Activated CD8-positive, alpha-beta memory T cell treated with anti-CD3 and anti-CD28 coated beads, Interleukin-2, amount 10 ng/mL, durations not matched to agents 7 days and 5 days (primary cell): Measurements from ENCODE around the gene CTNNAL1. TPM values are rescaled to one million over a fixed set of nuclear protein-coding genes. Genes with fewer than 3 reads are reported as not detected.
"Not testable (repeated sequence)": the region's sequence is repeated elsewhere in the genome, so short reads cannot be mapped to it uniquely, and the experiment has no call there.

Experiments
- ATAC-seq: fragments of 150-1000 bp; cut with Tn5 transposase; one replicate; pipeline ENCODE4 v1.10.0; 2021; ENCODE audit warnings: moderate library complexity
- CTCF ChIA-PET: fragments of 350-600 bp; sonication (Branson Sonifier 250); formaldehyde crosslinking; loops from one replicate; lab custom pipeline; 2021; ENCODE audit warnings: antibody characterized with exemption; lab: Charles Lee
- DNase-seq: peaks from one replicate; pipeline ENCODE4 v3.0.0-alpha.2; 2020
- H3K27ac Mint-ChIP-seq: one replicate; pipeline ENCODE4 v1.8.0; 2021; ENCODE audit warnings: mild to moderate bottlenecking, mixed read lengths
- H3K27me3 Mint-ChIP-seq: one replicate; pipeline ENCODE4 v1.8.0; 2021; ENCODE audit warnings: mixed read lengths
- H3K36me3 Mint-ChIP-seq: one replicate; pipeline ENCODE4 v1.8.0; 2021; ENCODE audit warnings: mild to moderate bottlenecking, mixed read lengths
- H3K4me1 Mint-ChIP-seq: one replicate; pipeline ENCODE4 v1.8.0; 2021; ENCODE audit warnings: mixed read lengths
- H3K4me3 Mint-ChIP-seq: one replicate; pipeline ENCODE4 v1.8.0; 2021; ENCODE audit warnings: mild to moderate bottlenecking, moderate library complexity, mixed read lengths
- H3K9me3 Mint-ChIP-seq: one replicate; pipeline ENCODE4 v1.8.0; 2022; ENCODE audit warnings: low read depth, mixed read lengths
- total RNA-seq, 2 experiments: library from RNA; stranded (reverse); gene quantifications; one replicate each; pipeline ENCODE4 v1.2.3, GENCODE V29; 2021

Gene CTNNAL1
- total RNA-seq, 2 experiments from 2014 or later: 18.8 to 21.5 TPM

DNA sequence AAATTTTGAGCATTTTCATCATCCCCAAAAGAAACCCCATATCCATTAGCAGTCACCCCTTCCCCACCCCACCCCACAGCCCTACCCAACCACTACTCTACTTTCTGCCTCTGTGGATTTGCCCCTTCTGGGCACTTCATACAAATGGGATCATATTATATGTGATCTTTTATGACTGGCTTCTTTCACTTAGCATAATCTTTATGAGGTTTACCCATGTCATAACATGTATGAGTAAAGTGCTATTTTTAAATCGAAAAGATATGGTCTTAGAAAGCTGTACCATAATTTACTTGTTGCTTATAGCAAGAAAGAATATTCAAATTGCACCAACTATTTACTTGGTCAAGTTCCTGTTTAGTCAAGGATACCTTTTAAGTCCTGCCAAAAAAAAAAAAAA, 92.1 kb downstream of the CTNNAL1 start:
- ATAC-seq: no peak
- H3K27ac Mint-ChIP-seq: no peak overlapping the region

DNA sequence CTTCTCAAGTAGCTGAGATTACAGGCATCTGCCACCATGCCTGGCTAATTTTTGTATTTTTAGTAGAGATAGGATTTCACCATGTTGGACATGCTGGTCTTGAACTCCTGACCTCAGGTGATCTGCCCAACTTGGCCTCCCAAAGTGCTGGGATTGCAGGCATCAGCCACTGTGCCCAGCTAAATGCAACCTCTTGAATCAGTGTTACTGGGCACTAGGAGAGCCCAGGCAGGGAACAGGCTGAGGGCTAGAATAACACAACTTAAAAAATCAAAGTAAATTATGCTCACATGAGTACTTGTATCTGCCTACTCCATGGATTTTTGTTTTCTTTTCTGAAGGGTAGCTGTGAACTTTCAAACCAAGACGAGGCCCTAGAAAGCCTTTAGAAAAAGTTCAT, 92.9 kb downstream of the CTNNAL1 start:
- ATAC-seq, CTCF ChIA-PET: not testable (repeated sequence)
- H3K36me3 Mint-ChIP-seq: peaks cover 32% of the 10 kb centered on the region

More for the DNA sequence above, 92.1 kb downstream of the CTNNAL1 start:
- H3K9me3 Mint-ChIP-seq: no peaks in the 10 kb centered on the region
- no peaks in the 10 kb centered on the region for H3K4me1 Mint-ChIP-seq
- peaks cover 26% of the 10 kb centered on the region for H3K36me3 Mint-ChIP-seq
- H3K27me3 Mint-ChIP-seq: no peaks in the 10 kb centered on the region
- no peak for DNase-seq
- no peak overlapping the region for H3K4me3 Mint-ChIP-seq
- CTCF ChIA-PET: interaction anchor here (0.6 to 0.7 kb wide), 2 partner anchors 24 to 1251 kb away, joined by 3 read pairs; no protein-coding TSS in a partner anchor

DNA sequence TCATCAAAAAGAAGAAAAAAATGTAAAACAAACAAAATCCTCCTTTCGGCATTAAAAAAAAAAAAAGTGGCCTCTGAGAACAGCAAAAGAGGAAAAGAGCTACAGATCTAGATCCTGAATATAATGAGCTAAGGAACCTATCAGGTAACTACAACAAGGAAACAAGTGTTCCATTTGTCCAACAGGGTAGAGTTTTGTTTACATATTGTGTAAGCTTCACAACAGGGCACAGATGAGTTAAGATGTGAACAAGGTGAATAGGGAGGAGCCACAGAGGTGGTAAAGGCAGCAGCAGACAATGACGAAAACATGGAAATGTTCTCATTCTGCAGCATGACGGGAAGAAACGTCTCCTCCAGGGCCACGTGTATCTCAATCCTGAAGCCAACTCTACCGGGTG, 93.8 kb downstream of the CTNNAL1 start:
- Mint-ChIP-seq H3K27me3 (no peaks in the 10 kb centered on the region), H3K27ac (no peak overlapping the region), H3K36me3 (peaks cover 27% of the 10 kb centered on the region), H3K9me3 (no peaks in the 10 kb centered on the region), H3K4me1 (no peaks in the 10 kb centered on the region), H3K4me3 (no peak overlapping the region)
- CTCF ChIA-PET: no interaction called here
- DNase-seq (no peak), ATAC-seq (no peak)

More for the DNA sequence above, 92.9 kb downstream of the CTNNAL1 start:
- DNase-seq, H3K4me1 Mint-ChIP-seq, H3K4me3 Mint-ChIP-seq, H3K9me3 Mint-ChIP-seq, H3K27ac Mint-ChIP-seq, H3K27me3 Mint-ChIP-seq: not testable (repeated sequence)

DNA sequence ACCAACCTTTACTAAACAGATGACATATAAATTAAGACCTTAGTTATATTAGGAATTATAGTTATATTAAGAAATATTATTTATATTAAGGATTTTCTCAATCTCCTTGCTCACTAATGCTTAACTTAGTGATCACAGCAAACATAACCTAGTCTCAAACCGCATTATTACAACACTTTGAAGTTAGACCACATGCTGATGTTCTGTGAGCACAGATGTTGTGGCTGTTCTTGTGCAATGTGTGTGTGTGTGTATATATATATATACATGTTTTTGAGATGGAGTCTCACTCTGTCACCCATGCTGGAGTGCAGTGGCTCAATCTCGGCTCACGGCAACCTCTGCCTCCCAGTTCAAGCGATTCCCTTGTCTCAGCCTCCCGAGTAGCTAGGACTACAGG, 99.9 kb downstream of the CTNNAL1 start:
- no peaks in the 10 kb centered on the region for H3K9me3 Mint-ChIP-seq
- ATAC-seq: no peak
- DNase-seq: no peak
- H3K36me3 Mint-ChIP-seq: peaks cover 31% of the 10 kb centered on the region
- H3K27ac Mint-ChIP-seq: no peak overlapping the region
- CTCF ChIA-PET: no interaction called here
- no peaks in the 10 kb centered on the region for H3K27me3 Mint-ChIP-seq
- peaks cover 6% of the 10 kb centered on the region for H3K4me1 Mint-ChIP-seq
- H3K4me3 Mint-ChIP-seq: no peak overlapping the region

DNA sequence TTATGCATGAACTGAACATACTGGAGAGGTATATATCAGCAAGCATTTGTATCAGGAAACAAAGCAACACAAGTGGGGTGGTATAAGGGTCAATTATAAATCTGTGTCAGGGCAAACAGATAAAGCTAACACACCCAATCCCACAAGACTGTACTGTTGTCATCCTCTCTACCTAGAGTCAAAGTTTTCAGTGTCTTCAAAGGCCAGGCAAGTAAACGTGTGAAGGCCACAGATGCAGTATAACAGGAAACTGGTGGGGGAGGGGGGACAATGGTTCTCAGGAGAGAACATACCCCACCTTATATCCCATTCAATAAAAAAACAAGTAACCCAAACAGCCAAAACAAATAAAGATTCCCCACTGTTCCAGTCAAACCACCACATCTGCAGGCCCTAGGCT, 101.5 kb downstream of the CTNNAL1 start:
- CTCF ChIA-PET: no interaction called here
- H3K27ac Mint-ChIP-seq: peak overlapping the region; percentile 11
- H3K36me3 Mint-ChIP-seq: peaks cover 36% of the 10 kb centered on the region
- no peaks in the 10 kb centered on the region for H3K27me3 Mint-ChIP-seq
- peaks cover 6% of the 10 kb centered on the region for H3K4me1 Mint-ChIP-seq
- no peak overlapping the region for H3K4me3 Mint-ChIP-seq
- ATAC-seq (no peak), DNase-seq (no peak)
- H3K9me3 Mint-ChIP-seq: no peaks in the 10 kb centered on the region

DNA sequence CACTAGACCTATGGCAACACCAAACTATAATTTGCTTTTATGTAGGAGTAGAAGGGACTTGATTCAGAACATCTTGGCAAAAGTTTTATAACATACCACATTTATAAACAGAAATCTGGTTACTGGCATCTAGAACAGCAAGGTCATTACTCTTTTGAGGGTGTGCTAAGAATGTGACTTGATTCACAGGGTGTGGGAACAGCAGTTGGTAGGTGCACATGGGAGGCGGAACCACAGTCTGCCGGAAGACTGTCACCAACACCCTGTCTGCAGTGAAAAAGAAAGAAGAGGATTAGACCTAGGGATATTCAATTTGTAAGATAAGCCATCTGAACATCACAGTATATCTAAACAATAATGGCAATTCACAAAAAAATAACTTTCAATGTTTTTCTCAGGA, 102.4 kb downstream of the CTNNAL1 start:
- no peak for ATAC-seq
- Mint-ChIP-seq H3K4me1 (peaks cover 6% of the 10 kb centered on the region), H3K4me3 (no peak overlapping the region), H3K27ac (no peak overlapping the region), H3K9me3 (no peaks in the 10 kb centered on the region), H3K36me3 (peaks cover 34% of the 10 kb centered on the region), H3K27me3 (no peaks in the 10 kb centered on the region)
- CTCF ChIA-PET: no interaction called here
- no peak for DNase-seq

DNA sequence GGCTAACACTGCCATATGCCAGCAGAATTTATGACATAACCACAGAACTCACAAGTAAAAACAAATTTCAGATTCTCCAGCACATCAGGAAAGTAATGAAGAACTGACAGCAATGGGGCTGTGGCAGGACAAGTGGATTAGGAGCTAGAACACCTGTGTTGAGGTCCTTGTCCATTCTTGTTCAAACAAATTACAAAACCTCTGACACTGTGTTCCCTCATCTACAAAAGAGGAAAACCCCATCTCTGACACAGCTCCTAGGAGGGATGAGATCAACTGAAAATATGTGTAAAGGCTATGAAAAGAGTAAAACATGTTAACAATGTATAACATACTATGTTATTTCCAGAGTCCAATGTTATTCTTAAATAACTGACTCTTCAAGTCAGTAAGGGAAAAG, 102.9 kb downstream of the CTNNAL1 start:
- Mint-ChIP-seq H3K4me3 (no peak overlapping the region), H3K9me3 (no peaks in the 10 kb centered on the region), H3K36me3 (peaks cover 30% of the 10 kb centered on the region), H3K27me3 (no peaks in the 10 kb centered on the region), H3K27ac (no peak overlapping the region), H3K4me1 (peaks cover 6% of the 10 kb centered on the region)
- DNase-seq (no peak), ATAC-seq (no peak)
- CTCF ChIA-PET: interaction anchor here (1.5 kb wide), 1 partner anchor 18 kb away, joined by 3 read pairs; no protein-coding TSS in a partner anchor

DNA sequence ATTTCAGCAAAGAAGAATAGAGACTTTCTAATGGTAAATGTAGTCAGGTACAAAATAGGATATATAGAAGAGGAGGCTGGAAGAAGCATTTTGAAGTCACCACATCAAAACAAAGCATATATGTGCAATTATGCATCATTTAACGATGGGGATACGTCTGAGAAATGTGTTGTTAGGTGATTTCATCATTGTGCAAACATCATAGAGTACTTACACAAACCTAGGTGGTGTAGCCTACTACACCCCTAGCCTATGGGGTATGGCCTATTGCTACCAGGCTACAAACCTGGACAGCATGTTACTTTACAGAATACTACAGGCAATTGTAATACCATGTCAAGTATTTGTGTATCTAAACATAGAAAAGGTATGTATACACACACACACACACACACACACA, 107.8 kb downstream of the CTNNAL1 start:
- H3K4me3 Mint-ChIP-seq: no peak overlapping the region
- H3K36me3 Mint-ChIP-seq: peaks cover 28% of the 10 kb centered on the region
- CTCF ChIA-PET: no interaction called here
- H3K4me1 Mint-ChIP-seq: no peaks in the 10 kb centered on the region
- H3K9me3 Mint-ChIP-seq: no peaks in the 10 kb centered on the region
- H3K27ac Mint-ChIP-seq: no peak overlapping the region
- ATAC-seq (no peak), DNase-seq (no peak)
- no peaks in the 10 kb centered on the region for H3K27me3 Mint-ChIP-seq

DNA sequence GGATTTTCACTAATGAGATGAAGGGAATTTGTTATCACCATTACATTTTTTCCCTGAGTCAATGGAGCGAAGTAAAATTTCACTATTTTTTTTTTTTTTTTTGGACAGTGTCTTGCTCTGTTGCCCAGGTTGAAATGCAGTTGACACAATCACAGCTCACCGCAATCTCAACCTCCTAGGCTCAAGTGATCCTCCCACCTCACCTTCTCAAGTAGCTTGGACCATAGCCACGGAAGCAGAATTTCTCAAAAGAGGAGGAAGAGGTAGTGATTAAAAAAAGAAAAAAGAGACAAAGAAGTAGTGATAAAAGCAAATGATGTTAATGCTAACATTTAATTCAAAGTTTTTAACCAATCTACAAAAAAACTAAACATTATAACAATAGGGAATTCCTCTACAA, 109.1 kb downstream of the CTNNAL1 start:
- peaks cover 28% of the 10 kb centered on the region for H3K36me3 Mint-ChIP-seq
- H3K9me3 Mint-ChIP-seq: no peaks in the 10 kb centered on the region
- no peak for DNase-seq
- CTCF ChIA-PET: interaction anchor here (0.6 kb wide), 1 partner anchor 610 kb away, joined by 3 read pairs; no protein-coding TSS in a partner anchor
- ATAC-seq: no peak
- H3K4me1 Mint-ChIP-seq: no peaks in the 10 kb centered on the region
- H3K27ac Mint-ChIP-seq: no peak overlapping the region
- H3K27me3 Mint-ChIP-seq: no peaks in the 10 kb centered on the region
- H3K4me3 Mint-ChIP-seq: no peak overlapping the region

DNA sequence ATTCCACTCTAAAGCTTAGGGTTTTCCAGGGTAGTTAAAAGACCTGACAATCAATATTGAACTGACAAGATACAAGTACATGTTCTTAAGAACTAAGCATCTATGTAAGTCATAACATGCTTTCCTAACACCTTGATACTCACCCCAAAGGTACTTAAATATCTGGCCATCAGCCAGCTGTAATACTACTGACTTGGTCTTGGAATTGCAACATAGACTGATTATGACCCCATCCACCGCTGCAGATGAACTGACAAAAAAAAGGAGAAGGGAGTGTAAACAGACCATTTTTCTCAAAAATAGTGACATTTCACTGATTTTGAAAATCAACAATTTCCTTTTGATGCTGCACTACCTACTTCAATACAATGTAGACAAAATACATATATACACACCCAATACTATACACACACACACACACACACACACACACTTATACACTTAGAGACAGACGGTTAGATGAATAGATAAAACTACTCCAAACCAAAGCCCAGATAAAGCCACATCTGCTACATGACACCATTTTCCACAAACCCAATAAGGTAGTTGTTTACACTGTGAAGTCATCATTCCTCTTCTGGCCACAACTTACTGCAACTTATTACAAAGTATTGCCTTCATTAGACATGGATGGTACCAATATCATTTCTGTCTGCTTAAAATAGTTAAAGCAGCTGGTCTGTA, 109.7 kb downstream of the CTNNAL1 start:
- peaks cover 25% of the 10 kb centered on the region for H3K36me3 Mint-ChIP-seq
- no peaks in the 10 kb centered on the region for H3K4me1 Mint-ChIP-seq
- H3K4me3 Mint-ChIP-seq: no peak overlapping the region
- no peak overlapping the region for H3K27ac Mint-ChIP-seq
- ATAC-seq (no peak), DNase-seq (no peak)
- CTCF ChIA-PET: interaction anchor here (0.6 kb wide), 1 partner anchor 610 kb away, joined by 3 read pairs; no protein-coding TSS in a partner anchor
- H3K9me3 Mint-ChIP-seq: no peaks in the 10 kb centered on the region
- no peaks in the 10 kb centered on the region for H3K27me3 Mint-ChIP-seq

DNA sequence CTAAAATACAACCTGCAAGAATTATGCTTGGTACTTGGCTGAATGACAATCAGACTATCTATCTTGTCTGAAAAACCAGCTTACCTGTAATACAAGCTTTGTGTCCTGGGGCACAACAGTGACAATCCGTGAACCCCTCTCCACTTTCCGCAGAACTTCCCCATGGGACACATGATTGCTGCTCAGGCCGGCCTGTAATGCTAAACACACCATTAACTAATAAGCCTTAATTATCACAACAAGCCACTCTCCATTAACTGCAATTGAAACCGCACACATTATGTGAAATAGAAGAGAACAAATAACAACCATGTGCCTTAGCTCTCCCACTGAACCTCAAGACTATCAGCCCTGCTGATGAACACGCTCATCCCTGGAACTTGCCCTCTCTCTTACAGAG, 113.1 kb downstream of the CTNNAL1 start:
- Mint-ChIP-seq H3K36me3 (peaks cover 34% of the 10 kb centered on the region), H3K9me3 (no peaks in the 10 kb centered on the region), H3K27me3 (no peaks in the 10 kb centered on the region), H3K4me3 (no peak overlapping the region), H3K4me1 (no peaks in the 10 kb centered on the region), H3K27ac (no peak overlapping the region)
- no peak for DNase-seq
- CTCF ChIA-PET: interaction anchor here (1.2 kb wide), 1 partner anchor 11 kb away, joined by 3 read pairs; no protein-coding TSS in a partner anchor
- ATAC-seq: no peak

DNA sequence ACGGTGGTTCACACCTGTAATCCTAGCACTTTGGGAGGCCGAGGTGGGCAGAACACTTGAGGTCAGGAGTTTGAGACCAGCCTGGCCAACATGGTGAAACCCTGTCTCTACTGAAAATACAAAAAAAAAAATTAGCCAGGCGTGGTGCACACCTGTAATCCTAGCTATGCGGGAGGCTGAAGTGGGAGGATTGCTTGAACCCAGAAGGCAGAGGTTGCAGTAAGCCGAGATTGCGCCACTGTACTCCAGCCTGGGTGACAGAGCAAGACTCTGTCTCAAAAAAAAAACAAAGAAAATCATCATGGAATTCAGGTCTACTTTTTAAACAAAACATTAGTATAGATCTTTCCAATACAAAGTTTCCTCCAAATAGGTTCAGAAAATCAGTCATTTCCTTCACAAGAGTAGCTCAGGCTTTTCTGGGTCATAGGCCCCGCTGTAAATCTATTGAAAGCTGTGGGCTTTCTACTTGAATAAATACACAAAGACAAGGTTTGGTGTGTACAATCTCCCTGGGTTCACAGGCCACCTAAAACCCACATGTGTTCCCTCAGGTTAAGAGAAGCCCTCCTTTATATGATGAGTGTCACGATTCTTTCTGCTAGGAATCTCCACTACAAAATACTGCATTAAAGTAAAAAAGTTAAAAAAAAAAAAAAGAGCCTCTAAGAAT, 114.1 kb downstream of the CTNNAL1 start:
- H3K27me3 Mint-ChIP-seq, ATAC-seq, H3K27ac Mint-ChIP-seq, CTCF ChIA-PET, H3K4me1 Mint-ChIP-seq, H3K4me3 Mint-ChIP-seq, DNase-seq, H3K9me3 Mint-ChIP-seq: not testable (repeated sequence)
- peaks cover 34% of the 10 kb centered on the region for H3K36me3 Mint-ChIP-seq

DNA sequence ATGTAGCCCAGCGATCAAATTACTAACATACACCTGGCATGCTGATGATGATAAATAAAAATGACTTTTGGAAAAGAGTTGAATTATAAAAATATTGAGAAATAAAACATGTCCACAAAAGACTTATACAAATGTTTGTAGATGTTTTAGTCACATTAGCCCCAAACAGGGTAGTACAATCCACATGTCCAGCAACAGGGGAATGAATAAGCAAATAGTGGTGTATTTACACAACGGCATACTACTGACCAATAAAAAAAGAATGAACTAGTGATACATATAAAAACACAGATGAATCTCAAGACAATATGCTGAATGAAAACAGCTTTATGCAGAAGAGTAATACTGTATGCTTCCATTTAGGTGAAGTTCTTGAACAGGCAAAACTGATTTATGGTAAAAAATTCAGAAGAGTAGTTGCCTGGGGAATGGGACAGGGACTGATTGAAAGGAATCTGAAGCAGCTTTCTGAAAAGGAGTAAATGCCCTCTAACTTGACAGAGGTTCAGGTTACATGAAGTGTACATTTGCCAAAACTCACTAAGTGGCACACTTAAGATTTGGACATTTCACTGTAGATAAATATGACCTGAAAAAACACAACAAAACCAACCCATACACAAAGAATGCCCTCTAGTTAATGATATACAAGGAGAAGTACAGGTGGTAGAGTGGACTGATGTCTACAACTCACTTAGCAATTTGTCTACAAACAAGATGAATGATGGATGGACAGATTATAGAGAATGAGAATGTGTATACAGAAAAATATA, 115.8 kb downstream of the CTNNAL1 start:
- no peaks in the 10 kb centered on the region for H3K27me3 Mint-ChIP-seq
- DNase-seq: no peak
- no peak for ATAC-seq
- peaks cover 31% of the 10 kb centered on the region for H3K36me3 Mint-ChIP-seq
- no peak overlapping the region for H3K27ac Mint-ChIP-seq
- CTCF ChIA-PET: interaction anchor here (0.5 kb wide), 1 partner anchor 24 kb away, joined by 3 read pairs; no protein-coding TSS in a partner anchor
- no peaks in the 10 kb centered on the region for H3K9me3 Mint-ChIP-seq
- no peaks in the 10 kb centered on the region for H3K4me1 Mint-ChIP-seq
- H3K4me3 Mint-ChIP-seq: no peak overlapping the region
